ENCODE measurements around the gene SLC1A5. TPM values are rescaled to one million over a fixed set of nuclear protein-coding genes. Genes with fewer than 3 reads are reported as not detected.

Gene SLC1A5
- polyA plus RNA-seq, 2 of the 4 experiments (the other 2 are of a cell fraction): 184 to 302 TPM

GRCh38 chr19:46775642-46776258, 12.6 kb downstream of the SLC1A5 start:
- ChIA-PET POLR2A (interaction anchor here (0.6 to 0.8 kb wide), 2 partner anchors 13 to 84 kb away, joined by 3 read pairs; partner anchors contain the start of gene SLC1A5), CTCF (interaction anchor here (0.7 to 5.6 kb wide), 7 partner anchors 10 to 583 kb away, joined by 3 to 33 read pairs (median 5); no protein-coding TSS in a partner anchor)
- DNase-seq (ENCODE audit: low read depth in 1 of 2, low spot score in 1 of 2): no peak
- TF ChIP-seq JUN (IDR thresholded peaks at IDR 0.05): no peak
- TF ChIP-seq PHF8 (IDR thresholded peaks at IDR 0.05; ENCODE audit: borderline replicate concordance, low read depth): no peak
- TF ChIP-seq FOXS1 (CRISPR knock-in tag; IDR thresholded peaks at IDR 0.05): no peak
- TF ChIP-seq, protein P1, sequence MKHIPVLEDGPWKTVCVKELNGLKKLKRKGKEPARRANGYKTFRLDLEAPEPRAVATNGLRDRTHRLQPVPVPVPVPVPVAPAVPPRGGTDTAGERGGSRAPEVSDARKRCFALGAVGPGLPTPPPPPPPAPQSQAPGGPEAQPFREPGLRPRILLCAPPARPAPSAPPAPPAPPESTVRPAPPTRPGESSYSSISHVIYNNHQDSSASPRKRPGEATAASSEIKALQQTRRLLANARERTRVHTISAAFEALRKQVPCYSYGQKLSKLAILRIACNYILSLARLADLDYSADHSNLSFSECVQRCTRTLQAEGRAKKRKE (CRISPR knock-in tag; IDR thresholded peaks at IDR 0.05; ENCODE audit: low read depth): no peak
- no peak for TF ChIP-seq MAX (IDR thresholded peaks at IDR 0.05)
- no peak for TF ChIP-seq RCOR1 (IDR thresholded peaks at IDR 0.05; ENCODE audit: low read depth, low read length)
- no peaks in the 10 kb centered on the region for H3K9me3 ChIP-seq
- H3K4me3 ChIP-seq: no peak overlapping the region
- no peak for ATAC-seq
- no peak overlapping the region for H3K4me2 ChIP-seq
- no peak for FAIRE-seq
- peaks cover 16% of the 10 kb centered on the region for H3K4me1 ChIP-seq
- WGBS (ENCODE audit: missing lambda C conversion rate): 95% methylated on average over 11 of the region's 11 CpGs
- no peak overlapping the region for H3K27ac ChIP-seq

GRCh38 chr19:46773018-46773399, 15.4 kb downstream of the SLC1A5 start:
- FAIRE-seq (no peak), DNase-seq (ENCODE audit: low read depth in 1 of 2, low spot score in 1 of 2) (no peak), ATAC-seq (no peak; a peak in 1 of 6 replicates)
- CTCF ChIA-PET: interaction anchor here (0.7 to 28.2 kb wide), 5 partner anchors 12 to 63 kb away, joined by 5 to 1222 read pairs (median 47); partner anchors contain the start of genes AP2S1 and SLC1A5
- 80% methylated on average over 7 of the region's 7 CpGs for WGBS (ENCODE audit: missing lambda C conversion rate)
- TF ChIP-seq, protein P2, sequence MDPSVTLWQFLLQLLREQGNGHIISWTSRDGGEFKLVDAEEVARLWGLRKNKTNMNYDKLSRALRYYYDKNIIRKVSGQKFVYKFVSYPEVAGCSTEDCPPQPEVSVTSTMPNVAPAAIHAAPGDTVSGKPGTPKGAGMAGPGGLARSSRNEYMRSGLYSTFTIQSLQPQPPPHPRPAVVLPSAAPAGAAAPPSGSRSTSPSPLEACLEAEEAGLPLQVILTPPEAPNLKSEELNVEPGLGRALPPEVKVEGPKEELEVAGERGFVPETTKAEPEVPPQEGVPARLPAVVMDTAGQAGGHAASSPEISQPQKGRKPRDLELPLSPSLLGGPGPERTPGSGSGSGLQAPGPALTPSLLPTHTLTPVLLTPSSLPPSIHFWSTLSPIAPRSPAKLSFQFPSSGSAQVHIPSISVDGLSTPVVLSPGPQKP (IDR thresholded peaks at IDR 0.05; ENCODE audit: low read depth, low read length): no peak
- 0 out of 2 replicates have a peak, but pooled peaks have one; percentile 1 for TF ChIP-seq TFCP2L1 (CRISPR knock-in tag; IDR thresholded peaks at IDR 0.05)
- no peak for TF ChIP-seq POLR2A (IDR thresholded peaks at IDR 0.05; ENCODE audit: low read length)
- TF ChIP-seq POLR2AphosphoS2 (conservative IDR thresholded peaks at IDR 0.05; ENCODE audit: low read length): 0 out of 2 replicates have a peak, but pooled peaks have one; percentile 68
- peak; percentile 49 for TF ChIP-seq MAFK (IDR thresholded peaks at IDR 0.05; ENCODE audit: partially characterized antibody)
- no peak for TF ChIP-seq JUNB (IDR thresholded peaks at IDR 0.05)
- TF ChIP-seq KDM1A (IDR thresholded peaks at IDR 0.05; ENCODE audit: low read depth): no peak
- no peak for TF ChIP-seq KDM5A (IDR thresholded peaks at IDR 0.05)
- TF ChIP-seq CHD4 (IDR thresholded peaks at IDR 0.05; ENCODE audit: borderline replicate concordance): no peak
- H3K4me1 ChIP-seq: peaks cover 11% of the 10 kb centered on the region; the same call in 2 of the 3 replicates
- H3K9me3 ChIP-seq: no peaks in the 10 kb centered on the region
- no peak overlapping the region for H3K4me2 ChIP-seq
- POLR2A ChIA-PET: interaction anchor here (1.1 to 1.7 kb wide), 2 partner anchors 12 to 15 kb away, joined by 3 to 8 read pairs; partner anchors contain the start of gene SLC1A5
- no peak overlapping the region for H3K27ac ChIP-seq
- H3K4me3 ChIP-seq: no peak overlapping the region

- H3K4me2 ChIP-seq: no peak overlapping the region
- no peak overlapping the region for H3K4me3 ChIP-seq
- 84% methylated on average over 12 of the region's 12 CpGs for WGBS (ENCODE audit: missing lambda C conversion rate)
- CTCF ChIA-PET: interaction anchor here (0.6 to 28.2 kb wide), 6 partner anchors 13 to 349 kb away, joined by 3 to 1222 read pairs (median 26); partner anchors contain the start of genes AP2S1 and SLC1A5
- POLR2A ChIA-PET: interaction anchor here (1.1 to 1.7 kb wide), 3 partner anchors 8 to 16 kb away, joined by 3 to 8 read pairs (median 6); partner anchors contain the start of gene SLC1A5
- TF ChIP-seq MAFK (IDR thresholded peaks at IDR 0.05; ENCODE audit: partially characterized antibody): no peak
- no peak for TF ChIP-seq HMGXB4 (CRISPR knock-in tag; IDR thresholded peaks at IDR 0.05; ENCODE audit: borderline replicate concordance)
- TF ChIP-seq HOXA7 (CRISPR knock-in tag; IDR thresholded peaks at IDR 0.05): no peak
- TF ChIP-seq KDM1A (IDR thresholded peaks at IDR 0.05; ENCODE audit: low read depth): no peak
- TF ChIP-seq EHF (CRISPR knock-in tag; IDR thresholded peaks at IDR 0.05): no peak
- TF ChIP-seq NPAS2 (CRISPR knock-in tag; IDR thresholded peaks at IDR 0.05; ENCODE audit: borderline replicate concordance): no peak
- no peak for TF ChIP-seq USF2 (IDR thresholded peaks at IDR 0.05)
- TF ChIP-seq POLR2AphosphoS2 (conservative IDR thresholded peaks at IDR 0.05; ENCODE audit: low read length): no peak; the same call in 1 of the 2 replicates
- TF ChIP-seq, protein P2 (IDR thresholded peaks at IDR 0.05; ENCODE audit: low read depth, low read length): no peak
- TF ChIP-seq ZNF302 (CRISPR knock-in tag; IDR thresholded peaks at IDR 0.05): no peak
- no peak for TF ChIP-seq MAX (IDR thresholded peaks at IDR 0.05)
- TF ChIP-seq CHD2 (IDR thresholded peaks at IDR 0.05; ENCODE audit: low read length, partially characterized antibody): no peak
- TF ChIP-seq RNF2 (IDR thresholded peaks at IDR 0.05; ENCODE audit: borderline replicate concordance, low read depth): no peak
- H3K9me3 ChIP-seq: no peaks in the 10 kb centered on the region
- peaks cover 11% of the 10 kb centered on the region; the same call in 2 of the 3 replicates for H3K4me1 ChIP-seq
- DNase-seq (ENCODE audit: low read depth in 1 of 2, low spot score in 1 of 2): no peak
- H3K27ac ChIP-seq: no peak overlapping the region
- no peak; a peak in 1 of 6 replicates for ATAC-seq
- FAIRE-seq: no peak
Observed at GRCh38 chr19:46772170-46773017, 16.0 kb downstream of the SLC1A5 start.

Data from A549 (cell line).